Activated CD8-positive, alpha-beta T cell treated with anti-CD3 and anti-CD28 coated beads, Interleukin-2, amount 10 ng/mL, durations not matched to agents 7 days and 5 days (primary cell): ENCODE measurements around the gene CASQ2. TPM values are rescaled to one million over a fixed set of nuclear protein-coding genes. Genes with fewer than 3 reads are reported as not detected.

Source experiments
- ATAC-seq: fragments of 150-1000 bp; cut with Tn5 transposase; one replicate; pipeline ENCODE4 v1.10.0; 2021; ENCODE audit warnings: moderate library complexity
- CTCF ChIA-PET: fragments of 350-600 bp; sonication (Branson Sonifier 250); formaldehyde crosslinking; loops from one replicate; lab custom pipeline; 2021; ENCODE audit warnings: antibody characterized with exemption; lab: Charles Lee
- POLR2A ChIA-PET: fragments of 350-600 bp; sonication (Branson Sonifier 250); formaldehyde crosslinking; loops from one replicate; lab custom pipeline; 2021; ENCODE audit warnings: antibody characterized with exemption; lab: Charles Lee
- DNase-seq: peaks from one replicate; pipeline ENCODE4 v3.0.0-alpha.2; 2020
- H3K27ac Mint-ChIP-seq: one replicate; pipeline ENCODE4 v1.8.0; 2021; ENCODE audit warnings: mild to moderate bottlenecking, mixed read lengths
- H3K27me3 Mint-ChIP-seq: one replicate; pipeline ENCODE4 v1.8.0; 2021; ENCODE audit warnings: low read depth, mixed read lengths
- H3K36me3 Mint-ChIP-seq: one replicate; pipeline ENCODE4 v1.8.0; 2021; ENCODE audit warnings: low read depth, mixed read lengths
- H3K4me1 Mint-ChIP-seq: one replicate; pipeline ENCODE4 v1.8.0; 2021; ENCODE audit warnings: low read depth, mixed read lengths
- H3K4me3 Mint-ChIP-seq: one replicate; pipeline ENCODE4 v1.8.0; 2021; ENCODE audit warnings: mild to moderate bottlenecking, mixed read lengths
- H3K9me3 Mint-ChIP-seq: one replicate; pipeline ENCODE4 v1.8.0; 2022; ENCODE audit warnings: mixed read lengths; ENCODE audit not compliant: insufficient read depth
- total RNA-seq, 2 experiments: library from RNA; stranded (reverse); gene quantifications; one replicate each; pipeline ENCODE4 v1.2.3, GENCODE V29; 2021

CASQ2 gene
- total RNA-seq, 2 experiments from 2014 or later, result not detected

GRCh38 chr1:115669002-115669673 lies 99.4 kb downstream of the CASQ2 start:
- CTCF ChIA-PET, result interaction anchor here (0.5 to 1.6 kb wide), 4 partner anchors 15 to 73 kb away, joined by 3 to 6 read pairs (median 4); no protein-coding TSS in a partner anchor
- no peaks in the 10 kb centered on the region for H3K27me3 Mint-ChIP-seq
- H3K27ac Mint-ChIP-seq, result no peak overlapping the region
- POLR2A ChIA-PET, result interaction anchor here (1.2 kb wide), 1 partner anchor 27 kb away, joined by 3 read pairs; the partner anchor contains the start of gene VANGL1
- H3K36me3 Mint-ChIP-seq, result peaks cover 35% of the 10 kb centered on the region
- H3K4me3 Mint-ChIP-seq, result no peak overlapping the region
- DNase-seq (no peak), ATAC-seq (no peak)
- no peaks in the 10 kb centered on the region for H3K9me3 Mint-ChIP-seq
- H3K4me1 Mint-ChIP-seq, result peaks cover 7% of the 10 kb centered on the region

GRCh38 chr1:115668579-115668978 lies 99.9 kb downstream of the CASQ2 start:
- ChIA-PET POLR2A (interaction anchor here (1.2 kb wide), 1 partner anchor 27 kb away, joined by 3 read pairs; the partner anchor contains the start of gene VANGL1), CTCF (interaction anchor here (0.5 to 0.9 kb wide), 3 partner anchors 14 to 73 kb away, joined by 3 to 4 read pairs (median 3); no protein-coding TSS in a partner anchor)
- H3K36me3 Mint-ChIP-seq, result peaks cover 40% of the 10 kb centered on the region
- ATAC-seq, result no peak
- no peaks in the 10 kb centered on the region for H3K27me3 Mint-ChIP-seq
- H3K4me1 Mint-ChIP-seq, result peaks cover 7% of the 10 kb centered on the region
- H3K4me3 Mint-ChIP-seq, result no peak overlapping the region
- H3K9me3 Mint-ChIP-seq, result no peaks in the 10 kb centered on the region
- no peak overlapping the region for H3K27ac Mint-ChIP-seq
- no peak for DNase-seq

DNA sequence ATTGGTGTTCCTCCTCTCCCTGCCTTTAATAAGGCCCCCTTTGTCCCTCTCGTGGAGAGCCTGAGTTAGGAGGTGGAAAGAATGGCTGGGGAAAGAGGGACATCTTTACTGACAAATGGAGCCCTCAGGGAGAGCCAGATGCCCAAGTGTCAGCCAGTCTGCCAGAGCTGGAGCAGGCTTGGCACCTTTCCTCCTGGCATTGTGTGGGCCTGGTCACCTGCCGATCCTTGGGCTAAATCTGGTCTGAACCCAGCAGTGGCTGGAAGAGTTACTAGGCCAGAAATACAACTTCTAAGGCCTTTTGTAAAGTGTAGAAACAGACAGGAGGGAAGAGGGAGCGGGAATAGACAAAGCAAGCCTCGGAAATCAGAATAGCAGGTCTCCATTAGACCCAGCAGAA lies 101.8 kb downstream of the CASQ2 start:
- Mint-ChIP-seq H3K4me3 (no peak overlapping the region), H3K27me3 (no peaks in the 10 kb centered on the region), H3K36me3 (peaks cover 45% of the 10 kb centered on the region), H3K27ac (no peak overlapping the region), H3K9me3 (no peaks in the 10 kb centered on the region), H3K4me1 (peaks cover 7% of the 10 kb centered on the region)
- DNase-seq (no peak), ATAC-seq (no peak)
- POLR2A ChIA-PET, result no interaction called here
- CTCF ChIA-PET, result no interaction called here

- DNase-seq (no peak), ATAC-seq (no peak)
- Mint-ChIP-seq H3K36me3 (peaks cover 45% of the 10 kb centered on the region), H3K27ac (no peak overlapping the region), H3K4me1 (peaks cover 7% of the 10 kb centered on the region), H3K4me3 (no peak overlapping the region), H3K9me3 (no peaks in the 10 kb centered on the region), H3K27me3 (no peaks in the 10 kb centered on the region)
- ChIA-PET POLR2A (no interaction called here), CTCF (no interaction called here)
Observed at GRCh38 chr1:115666206-115666605, 102.3 kb downstream of the CASQ2 start.

- CTCF ChIA-PET, result no interaction called here
- Mint-ChIP-seq H3K27ac (no peak overlapping the region), H3K36me3 (peaks cover 50% of the 10 kb centered on the region), H3K9me3 (no peaks in the 10 kb centered on the region), H3K27me3 (no peaks in the 10 kb centered on the region), H3K4me1 (peaks cover 7% of the 10 kb centered on the region), H3K4me3 (no peak overlapping the region)
- no peak for DNase-seq
- ATAC-seq, result no peak
- POLR2A ChIA-PET, result no interaction called here
Observed at GRCh38 chr1:115665319-115666096, 103.0 kb downstream of the CASQ2 start.

- ATAC-seq (no peak), DNase-seq (no peak)
- ChIA-PET POLR2A (no interaction called here), CTCF (no interaction called here)
- peaks cover 48% of the 10 kb centered on the region for H3K36me3 Mint-ChIP-seq
- H3K27me3 Mint-ChIP-seq, result no peaks in the 10 kb centered on the region
- H3K4me3 Mint-ChIP-seq, result no peak overlapping the region
- no peaks in the 10 kb centered on the region for H3K9me3 Mint-ChIP-seq
- H3K27ac Mint-ChIP-seq, result no peak overlapping the region
- peaks cover 6% of the 10 kb centered on the region for H3K4me1 Mint-ChIP-seq
Observed at GRCh38 chr1:115661157-115661556, 107.4 kb downstream of the CASQ2 start.

DNA sequence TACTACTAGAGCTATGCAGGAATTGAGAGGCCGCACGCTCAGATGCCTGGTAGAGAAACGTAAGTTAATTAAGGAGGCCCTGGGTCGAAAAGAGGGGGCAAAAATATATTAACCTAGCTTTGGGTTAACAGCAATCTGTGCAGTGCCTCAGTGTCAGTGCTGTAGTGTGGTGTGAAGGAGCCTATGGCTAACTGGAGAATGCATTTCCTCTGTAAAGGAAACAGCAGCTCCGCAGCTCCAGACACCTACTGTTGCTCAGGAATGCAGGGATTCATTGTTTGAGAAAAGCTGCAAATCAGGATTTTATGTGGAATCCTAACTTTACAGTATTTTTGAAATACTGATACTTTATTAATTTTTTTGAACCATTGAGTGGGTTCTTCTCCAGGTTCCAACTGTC lies 108.4 kb downstream of the CASQ2 start:
- no peaks in the 10 kb centered on the region for H3K27me3 Mint-ChIP-seq
- CTCF ChIA-PET, result interaction anchor here (0.7 kb wide), 1 partner anchor 16 kb away, joined by 3 read pairs; no protein-coding TSS in a partner anchor
- POLR2A ChIA-PET, result no interaction called here

GRCh38 chr1:115658646-115659045 lies 109.9 kb downstream of the CASQ2 start:
- ChIA-PET CTCF (no interaction called here), POLR2A (no interaction called here)
- H3K4me1 Mint-ChIP-seq, result peaks cover 18% of the 10 kb centered on the region

More for the DNA sequence above, 108.4 kb downstream of the CASQ2 start:
- Mint-ChIP-seq H3K36me3 (peaks cover 41% of the 10 kb centered on the region), H3K4me1 (peaks cover 11% of the 10 kb centered on the region), H3K4me3 (no peak overlapping the region), H3K9me3 (no peaks in the 10 kb centered on the region), H3K27ac (no peak overlapping the region)
- ATAC-seq (no peak), DNase-seq (no peak)

GRCh38 chr1:115656461-115657077 lies 111.9 kb downstream of the CASQ2 start:
- DNase-seq (no peak), ATAC-seq (no peak)
- Mint-ChIP-seq H3K36me3 (peaks cover 38% of the 10 kb centered on the region), H3K9me3 (no peaks in the 10 kb centered on the region), H3K27me3 (no peaks in the 10 kb centered on the region), H3K27ac (no peak overlapping the region), H3K4me1 (peaks cover 18% of the 10 kb centered on the region), H3K4me3 (no peak overlapping the region)
- CTCF ChIA-PET, result no interaction called here
- POLR2A ChIA-PET, result no interaction called here

More at GRCh38 chr1:115658646-115659045, 109.9 kb downstream of the CASQ2 start:
- no peaks in the 10 kb centered on the region for H3K27me3 Mint-ChIP-seq
- DNase-seq (no peak), ATAC-seq (no peak)
- H3K9me3 Mint-ChIP-seq, result no peaks in the 10 kb centered on the region
- H3K36me3 Mint-ChIP-seq, result peaks cover 37% of the 10 kb centered on the region
- H3K4me3 Mint-ChIP-seq, result no peak overlapping the region
- H3K27ac Mint-ChIP-seq, result no peak overlapping the region

DNA sequence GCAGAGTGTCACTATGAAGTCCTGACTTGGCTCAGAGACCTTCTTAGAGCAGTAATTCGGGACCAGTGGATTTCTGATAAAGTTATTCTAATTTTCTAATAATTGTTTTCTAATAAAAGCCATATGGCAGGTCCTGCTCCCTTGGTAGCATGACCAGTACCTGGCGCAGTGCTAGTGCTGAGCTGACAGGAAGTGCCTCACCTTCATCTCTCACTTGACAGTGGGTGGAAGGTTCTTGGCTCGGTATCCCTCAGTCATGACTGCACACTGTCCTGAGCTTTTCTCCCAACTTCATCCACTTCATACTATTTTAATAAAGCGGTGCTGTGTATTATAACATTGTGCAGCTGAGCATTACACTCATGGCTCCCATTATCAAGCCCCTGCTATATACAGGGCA lies 112.6 kb downstream of the CASQ2 start:
- ATAC-seq (no peak), DNase-seq (no peak)
- Mint-ChIP-seq H3K27me3 (no peaks in the 10 kb centered on the region), H3K27ac (no peak overlapping the region), H3K9me3 (no peaks in the 10 kb centered on the region), H3K4me3 (no peak overlapping the region), H3K36me3 (peaks cover 35% of the 10 kb centered on the region), H3K4me1 (peaks cover 18% of the 10 kb centered on the region)
- CTCF ChIA-PET, result no interaction called here
- POLR2A ChIA-PET, result no interaction called here

DNA sequence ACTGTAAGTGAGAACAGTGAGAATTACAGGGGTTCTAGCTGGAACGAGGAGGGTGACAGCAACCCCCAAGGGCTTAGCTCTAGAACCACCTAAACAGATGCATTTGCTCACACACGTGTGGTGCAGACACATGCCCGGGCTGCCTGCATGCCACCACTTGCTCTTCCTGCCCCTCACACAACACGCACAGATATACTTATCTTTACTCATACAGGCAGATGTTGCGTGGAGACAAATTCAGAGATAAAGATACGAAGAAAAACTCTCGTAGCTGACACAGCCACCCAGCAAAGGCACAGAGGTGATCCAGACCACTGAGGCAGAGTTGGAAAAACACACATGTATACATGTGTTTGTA lies 113.2 kb downstream of the CASQ2 start:
- Mint-ChIP-seq H3K4me3 (no peak overlapping the region), H3K4me1 (peaks cover 18% of the 10 kb centered on the region), H3K9me3 (no peaks in the 10 kb centered on the region), H3K27ac (no peak overlapping the region), H3K36me3 (peaks cover 32% of the 10 kb centered on the region), H3K27me3 (no peaks in the 10 kb centered on the region)
- POLR2A ChIA-PET, result no interaction called here
- peak; percentile 27 for ATAC-seq
- CTCF ChIA-PET, result no interaction called here
- no peak for DNase-seq
